DOHH2 (cell line): ENCODE results near the gene NUPR1.

Experiments used
- H3F3A ChIP-seq: fragments of 200-600 bp; sonication (generic), shearing (Covaris generic); 2 replicates; pipeline ENCODE4 v1.6.0; 2016; ENCODE audit warnings: antibody characterized with exemption, mild to moderate bottlenecking; ENCODE audit not compliant: control insufficient read depth, insufficient read depth
- H3K27ac ChIP-seq: fragments of 200-600 bp; sonication (generic); 2 replicates; pipeline ENCODE4 v1.5.1; 2014; ENCODE audit warnings: low read depth, mild to moderate bottlenecking, low read length, moderate library complexity
- H3K27me3 ChIP-seq: fragments of 200-600 bp; sonication (generic); 2 replicates; pipeline ENCODE4 v1.6.1; 2014; ENCODE audit warnings: mild to moderate bottlenecking, low read length, mixed read lengths; ENCODE audit not compliant: control insufficient read depth
- H3K36me3 ChIP-seq: fragments of 200-600 bp; sonication (generic); 2 replicates; pipeline ENCODE4 v1.6.1; 2014; ENCODE audit warnings: mild to moderate bottlenecking, low read length, moderate library complexity, mixed read lengths; ENCODE audit not compliant: control insufficient read depth
- H3K4me1 ChIP-seq: fragments of 200-600 bp; sonication (generic); 2 replicates; pipeline ENCODE4 v1.6.1; 2014; ENCODE audit warnings: mild to moderate bottlenecking, low read length, mixed read lengths; ENCODE audit not compliant: control insufficient read depth
- H3K4me2 ChIP-seq: fragments of 200-600 bp; sonication (generic); 2 replicates; pipeline ENCODE4 v1.6.0; 2014; ENCODE audit warnings: mild to moderate bottlenecking, low read length, moderate library complexity
- H3K4me3 ChIP-seq: fragments of 200-600 bp; sonication (generic); 2 replicates; pipeline ENCODE4 v1.5.1; 2014; ENCODE audit warnings: mild to moderate bottlenecking, low read length, mixed read lengths
- H3K79me2 ChIP-seq: fragments of 200-600 bp; sonication (generic); 2 replicates; pipeline ENCODE4 v1.6.1; 2014; ENCODE audit warnings: mild to moderate bottlenecking, low read length, mixed read lengths; ENCODE audit not compliant: control insufficient read depth
- H3K9me2 ChIP-seq: fragments of 200-600 bp; sonication (generic); replicated peaks from 2 replicates; pipeline ENCODE4 v1.6.1; 2014; ENCODE audit warnings: mild to moderate bottlenecking, low read length, mixed read lengths; ENCODE audit not compliant: control insufficient read depth
- H3K9me3 ChIP-seq: fragments of 200-600 bp; sonication (generic); 2 replicates; pipeline ENCODE4 v1.6.1; 2014; ENCODE audit warnings: antibody characterized with exemption, low read length, mixed read lengths; ENCODE audit not compliant: control insufficient read depth, insufficient read depth
- H4K20me1 ChIP-seq: fragments of 200-600 bp; sonication (generic); 2 replicates; pipeline ENCODE4 v1.6.0; 2014; ENCODE audit warnings: low read depth, mild to moderate bottlenecking, antibody characterized with exemption, low read length, moderate library complexity; ENCODE audit not compliant: control insufficient read depth, insufficient read depth
- EZH2phosphoT487 ChIP-seq: fragments of 200-600 bp; sonication (generic); IDR thresholded peaks from 2 replicates; pipeline ENCODE4 v1.6.1; 2017; ENCODE audit warnings: borderline replicate concordance, mild to moderate bottlenecking, antibody characterized with exemption, low read length, moderate library complexity, mixed read lengths
- TF ChIP-seq, protein P1 (sequence below): fragments of 200-600 bp; sonication (generic); IDR thresholded peaks from one replicate; pipeline ENCODE4 v1.5.1; 2014; ENCODE audit warnings: antibody characterized with exemption, mild to moderate bottlenecking, low read depth, low read length; ENCODE audit not compliant: poor library complexity, severe bottlenecking

NUPR1 gene

GRCh38 chr16:28574925-28575324 is 36.2 kb upstream of the NUPR1 start:
- H4K20me1 ChIP-seq = no peaks in the 10 kb centered on the region
- peaks cover 43% of the 10 kb centered on the region for H3K79me2 ChIP-seq
- H3K9me2 ChIP-seq = no peaks in the 10 kb centered on the region
- H3K36me3 ChIP-seq = no peaks in the 10 kb centered on the region
- no peak for TF ChIP-seq EZH2phosphoT487
- TF ChIP-seq, protein P1, sequence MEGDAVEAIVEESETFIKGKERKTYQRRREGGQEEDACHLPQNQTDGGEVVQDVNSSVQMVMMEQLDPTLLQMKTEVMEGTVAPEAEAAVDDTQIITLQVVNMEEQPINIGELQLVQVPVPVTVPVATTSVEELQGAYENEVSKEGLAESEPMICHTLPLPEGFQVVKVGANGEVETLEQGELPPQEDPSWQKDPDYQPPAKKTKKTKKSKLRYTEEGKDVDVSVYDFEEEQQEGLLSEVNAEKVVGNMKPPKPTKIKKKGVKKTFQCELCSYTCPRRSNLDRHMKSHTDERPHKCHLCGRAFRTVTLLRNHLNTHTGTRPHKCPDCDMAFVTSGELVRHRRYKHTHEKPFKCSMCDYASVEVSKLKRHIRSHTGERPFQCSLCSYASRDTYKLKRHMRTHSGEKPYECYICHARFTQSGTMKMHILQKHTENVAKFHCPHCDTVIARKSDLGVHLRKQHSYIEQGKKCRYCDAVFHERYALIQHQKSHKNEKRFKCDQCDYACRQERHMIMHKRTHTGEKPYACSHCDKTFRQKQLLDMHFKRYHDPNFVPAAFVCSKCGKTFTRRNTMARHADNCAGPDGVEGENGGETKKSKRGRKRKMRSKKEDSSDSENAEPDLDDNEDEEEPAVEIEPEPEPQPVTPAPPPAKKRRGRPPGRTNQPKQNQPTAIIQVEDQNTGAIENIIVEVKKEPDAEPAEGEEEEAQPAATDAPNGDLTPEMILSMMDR = no peak
- no peaks in the 10 kb centered on the region for H3K4me1 ChIP-seq
- no peak overlapping the region for H3K4me2 ChIP-seq
- no peaks in the 10 kb centered on the region for H3K9me3 ChIP-seq
- H3K27me3 ChIP-seq = no peaks in the 10 kb centered on the region
- H3K27ac ChIP-seq = no peak overlapping the region
- no peak overlapping the region for H3K4me3 ChIP-seq
- no peaks in the 10 kb centered on the region for H3F3A ChIP-seq

- no peak overlapping the region for H3K4me3 ChIP-seq
- H3K27me3 ChIP-seq = no peaks in the 10 kb centered on the region
- no peaks in the 10 kb centered on the region for H3K36me3 ChIP-seq
- peaks cover 50% of the 10 kb centered on the region for H3K79me2 ChIP-seq
- no peaks in the 10 kb centered on the region for H3K9me3 ChIP-seq
- no peaks in the 10 kb centered on the region for H3K9me2 ChIP-seq
- no peak for TF ChIP-seq EZH2phosphoT487
- TF ChIP-seq, protein P1 = no peak
- H3K4me2 ChIP-seq = no peak overlapping the region
- no peaks in the 10 kb centered on the region for H4K20me1 ChIP-seq
- H3K27ac ChIP-seq = no peak overlapping the region
- no peaks in the 10 kb centered on the region for H3K4me1 ChIP-seq
- H3F3A ChIP-seq = no peaks in the 10 kb centered on the region
Measured at GRCh38 chr16:28573738-28574718, 35.3 kb upstream of the NUPR1 start.

- H3F3A ChIP-seq = no peaks in the 10 kb centered on the region
- H3K4me1 ChIP-seq = no peaks in the 10 kb centered on the region
- H3K27ac ChIP-seq = no peak overlapping the region
- peaks cover 54% of the 10 kb centered on the region for H3K79me2 ChIP-seq
- no peaks in the 10 kb centered on the region for H3K36me3 ChIP-seq
- H3K27me3 ChIP-seq = no peaks in the 10 kb centered on the region
- no peaks in the 10 kb centered on the region for H3K9me2 ChIP-seq
- no peak overlapping the region for H3K4me3 ChIP-seq
- H4K20me1 ChIP-seq = no peaks in the 10 kb centered on the region
- no peak for TF ChIP-seq EZH2phosphoT487
- TF ChIP-seq, protein P1 = no peak
- no peaks in the 10 kb centered on the region for H3K9me3 ChIP-seq
- H3K4me2 ChIP-seq = no peak overlapping the region
Measured at GRCh38 chr16:28572696-28573510, 34.1 kb upstream of the NUPR1 start.
